Limb (tissue), 2 donors: Measurements from ENCODE around the gene YLPM1.
A peak's percentile ranks its signal among the peaks of the same experiment; 100 is the strongest.

ENCODE experiments used
- DNase-seq, 2 donors: peaks; one replicate each; pipeline ENCODE4 v3.0.0-alpha.2; 2016; ENCODE audit errors: extremely low spot score in 2 of 2

YLPM1 gene

GRCh38 chr14:74792249-74793039 lies 29.3 kb downstream of the YLPM1 start:
- no peak for DNase-seq

GRCh38 chr14:74793506-74794155 lies 30.5 kb downstream of the YLPM1 start:
- DNase-seq: no peak

GRCh38 chr14:74794947-74795346 lies 31.8 kb downstream of the YLPM1 start:
- DNase-seq: no peak

GRCh38 chr14:74799765-74800164 lies 36.6 kb downstream of the YLPM1 start:
- no peak for DNase-seq

GRCh38 chr14:74800780-74801179 lies 37.7 kb downstream of the YLPM1 start:
- DNase-seq: no peak

GRCh38 chr14:74801396-74801795 lies 38.3 kb downstream of the YLPM1 start:
- DNase-seq: no peak

- DNase-seq: peak in 1 of 2 donors; percentile 37
Measured at GRCh38 chr14:74804219-74804825, 41.2 kb downstream of the YLPM1 start.

GRCh38 chr14:74807853-74808545 lies 44.9 kb downstream of the YLPM1 start:
- DNase-seq: no peak

GRCh38 chr14:74816124-74816523 lies 53.0 kb downstream of the YLPM1 start:
- no peak for DNase-seq

GRCh38 chr14:74820288-74820687 lies 57.2 kb downstream of the YLPM1 start:
- DNase-seq: no peak

- DNase-seq: no peak
Measured at GRCh38 chr14:74821267-74821915, 58.3 kb downstream of the YLPM1 start.

- no peak for DNase-seq
Measured at GRCh38 chr14:74824997-74825396, 61.9 kb downstream of the YLPM1 start.

GRCh38 chr14:74826574-74826973 lies 63.5 kb downstream of the YLPM1 start:
- no peak for DNase-seq

GRCh38 chr14:74829251-74829650 lies 66.1 kb downstream of the YLPM1 start:
- DNase-seq: no peak

- no peak for DNase-seq
Measured at GRCh38 chr14:74832849-74833248, 69.7 kb downstream of the YLPM1 start.

GRCh38 chr14:74834692-74835392 lies 71.7 kb downstream of the YLPM1 start:
- DNase-seq: no peak

GRCh38 chr14:74835645-74836250 lies 72.6 kb downstream of the YLPM1 start:
- DNase-seq: no peak

- no peak for DNase-seq
Measured at GRCh38 chr14:74836251-74836960, 73.3 kb downstream of the YLPM1 start.

GRCh38 chr14:74838166-74838565 lies 75.0 kb downstream of the YLPM1 start:
- no peak for DNase-seq

- no peak for DNase-seq
Measured at GRCh38 chr14:74840603-74841030, 77.5 kb downstream of the YLPM1 start.
